ENCODE data around the gene UBE2G1.
A peak's percentile ranks its signal among the peaks of the same experiment; 100 is the strongest.

UBE2G1 gene

DNA sequence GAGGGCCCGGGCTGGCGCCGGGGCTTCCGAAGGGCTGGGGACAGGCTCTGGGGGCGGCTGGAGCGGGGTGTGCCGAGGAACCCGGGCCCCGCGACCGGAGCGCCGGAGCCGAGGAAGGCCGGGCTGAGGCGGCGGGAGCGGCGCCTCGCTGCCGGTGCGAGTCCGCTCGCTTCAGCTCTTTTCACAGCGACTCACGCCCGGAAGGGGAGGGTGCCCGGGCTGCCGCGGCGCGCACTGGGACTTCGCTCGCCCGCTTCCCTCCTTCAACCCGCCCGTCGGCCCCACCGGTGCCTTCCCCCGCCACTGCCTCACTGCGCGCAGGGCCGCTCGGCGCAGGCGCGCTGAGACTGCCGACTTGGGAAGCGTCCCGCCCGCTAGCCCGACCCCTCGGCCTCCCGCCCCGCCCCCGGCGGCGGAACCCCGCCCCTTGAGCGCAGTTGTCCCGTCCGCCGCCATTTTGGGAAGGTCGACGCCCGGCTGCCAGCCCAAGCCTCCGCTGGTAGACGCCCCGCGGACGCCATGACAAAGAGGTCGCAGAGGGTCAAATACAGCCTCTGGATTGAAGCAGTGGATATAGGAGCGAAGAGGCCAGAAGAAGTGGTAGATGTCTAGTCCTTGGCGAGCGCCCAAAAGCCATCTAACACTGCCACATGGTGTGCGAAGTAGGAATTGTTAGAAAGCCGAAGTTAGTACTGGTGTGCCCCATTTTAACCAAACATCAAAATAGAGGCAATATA lies at the start of gene UBE2G1:
Gene UBE2G1, minus strand, starts transcription at position 349 of the 737 bp plus-strand sequence. CDS start 359 bp downstream, outside the sequence.
- TF ChIP-seq, protein P1, sequence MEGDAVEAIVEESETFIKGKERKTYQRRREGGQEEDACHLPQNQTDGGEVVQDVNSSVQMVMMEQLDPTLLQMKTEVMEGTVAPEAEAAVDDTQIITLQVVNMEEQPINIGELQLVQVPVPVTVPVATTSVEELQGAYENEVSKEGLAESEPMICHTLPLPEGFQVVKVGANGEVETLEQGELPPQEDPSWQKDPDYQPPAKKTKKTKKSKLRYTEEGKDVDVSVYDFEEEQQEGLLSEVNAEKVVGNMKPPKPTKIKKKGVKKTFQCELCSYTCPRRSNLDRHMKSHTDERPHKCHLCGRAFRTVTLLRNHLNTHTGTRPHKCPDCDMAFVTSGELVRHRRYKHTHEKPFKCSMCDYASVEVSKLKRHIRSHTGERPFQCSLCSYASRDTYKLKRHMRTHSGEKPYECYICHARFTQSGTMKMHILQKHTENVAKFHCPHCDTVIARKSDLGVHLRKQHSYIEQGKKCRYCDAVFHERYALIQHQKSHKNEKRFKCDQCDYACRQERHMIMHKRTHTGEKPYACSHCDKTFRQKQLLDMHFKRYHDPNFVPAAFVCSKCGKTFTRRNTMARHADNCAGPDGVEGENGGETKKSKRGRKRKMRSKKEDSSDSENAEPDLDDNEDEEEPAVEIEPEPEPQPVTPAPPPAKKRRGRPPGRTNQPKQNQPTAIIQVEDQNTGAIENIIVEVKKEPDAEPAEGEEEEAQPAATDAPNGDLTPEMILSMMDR (IDR thresholded peaks at IDR 0.05; ENCODE audit: insufficient read depth, low read depth, low read length, missing control alignments) = peak; percentile 44
- DNase-seq (ENCODE audit: low read depth) = peak; percentile 97
- H3K4me3 ChIP-seq (ENCODE audit: low read length) = peak within 1 kb of the TSS; percentile 72

DNA sequence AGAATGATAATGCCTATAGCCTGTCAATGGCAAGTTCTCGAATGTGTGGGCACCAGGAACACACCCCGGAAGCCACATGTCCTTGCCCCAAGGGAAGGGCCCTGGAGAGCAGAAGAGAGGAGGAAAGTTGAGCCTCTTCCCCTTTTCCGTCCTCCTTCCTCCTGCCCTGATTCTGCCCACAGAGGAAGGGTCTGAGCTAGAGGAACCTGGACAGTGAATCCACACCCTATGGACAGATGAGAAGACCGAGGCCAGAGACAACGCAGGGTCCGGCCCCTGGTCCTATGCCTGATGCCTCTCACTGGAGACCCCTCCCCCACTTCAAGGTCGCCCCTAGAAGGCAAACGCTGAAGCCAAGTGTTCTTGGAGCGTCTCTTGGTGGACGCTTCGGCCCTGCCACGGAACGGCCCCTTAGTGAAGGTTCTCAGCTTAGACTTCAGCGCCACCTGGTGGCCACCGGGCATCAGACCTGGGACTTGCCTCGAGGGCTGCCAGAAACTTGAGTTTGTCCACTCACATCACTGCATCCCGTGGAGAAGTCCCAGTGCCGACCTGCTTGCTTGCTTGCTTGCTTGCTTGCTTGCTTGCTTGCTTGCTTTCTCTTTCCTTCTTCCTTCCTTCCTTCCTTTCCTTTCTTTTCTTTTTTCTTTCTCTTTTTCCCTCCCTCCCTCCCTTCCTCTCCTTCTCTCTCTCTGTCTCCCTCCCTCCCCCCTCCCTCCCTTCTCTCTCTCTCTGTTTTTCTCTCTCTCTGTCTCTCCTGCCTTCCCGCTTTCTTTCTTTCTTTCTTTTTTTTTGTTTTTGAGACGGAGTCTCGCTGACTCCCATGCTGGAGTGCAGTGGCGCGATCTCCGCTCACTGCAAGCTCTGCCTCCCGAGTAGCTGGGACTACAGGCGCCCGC lies 46.7 kb upstream of the UBE2G1 start:
- H3K4me3 ChIP-seq (ENCODE audit: low read length) = no peak overlapping the region
- DNase-seq (ENCODE audit: low read depth) = peak; percentile 86
- TF ChIP-seq, protein P1 (IDR thresholded peaks at IDR 0.05; ENCODE audit: insufficient read depth, low read depth, low read length, missing control alignments) = peak; percentile 83

DNA sequence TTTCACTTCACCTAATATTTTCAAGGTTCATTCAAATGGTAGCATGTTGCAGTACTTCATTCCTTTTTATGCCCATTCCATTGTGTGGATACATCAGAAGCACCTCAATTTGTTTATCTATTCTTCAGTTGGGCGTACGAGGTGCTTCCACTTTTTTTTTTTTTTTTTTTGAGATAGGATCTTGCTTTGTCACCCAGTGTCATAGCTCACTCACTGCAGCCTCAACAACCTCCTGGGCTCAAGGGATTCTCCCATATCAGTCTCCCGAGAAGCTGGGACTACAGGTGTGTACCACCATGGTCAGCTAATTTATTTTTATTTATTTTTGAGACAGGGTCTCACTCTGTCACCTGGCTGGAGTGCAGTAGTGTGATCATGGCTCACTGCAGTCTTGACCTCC lies 44.7 kb upstream of the UBE2G1 start:
- DNase-seq (ENCODE audit: low read depth) = no peak
- TF ChIP-seq, protein P1 (IDR thresholded peaks at IDR 0.05; ENCODE audit: insufficient read depth, low read depth, low read length, missing control alignments) = no peak

GRCh38 chr17:4409659-4410058 lies 43.2 kb upstream of the UBE2G1 start:
- TF ChIP-seq, protein P1 (IDR thresholded peaks at IDR 0.05; ENCODE audit: insufficient read depth, low read depth, low read length, missing control alignments) = no peak
- peak; percentile 90 for DNase-seq (ENCODE audit: low read depth)
- H3K4me3 ChIP-seq (ENCODE audit: low read length) = no peak overlapping the region

More for the DNA sequence above, 44.7 kb upstream of the UBE2G1 start:
- H3K4me3 ChIP-seq (ENCODE audit: low read length) = no peak overlapping the region

GRCh38 chr17:4407851-4408250 lies 41.4 kb upstream of the UBE2G1 start:
- no peak overlapping the region for H3K4me3 ChIP-seq (ENCODE audit: low read length)
- TF ChIP-seq, protein P1 (IDR thresholded peaks at IDR 0.05; ENCODE audit: insufficient read depth, low read depth, low read length, missing control alignments) = peak; percentile 34
- peak; percentile 85 for DNase-seq (ENCODE audit: low read depth)

DNA sequence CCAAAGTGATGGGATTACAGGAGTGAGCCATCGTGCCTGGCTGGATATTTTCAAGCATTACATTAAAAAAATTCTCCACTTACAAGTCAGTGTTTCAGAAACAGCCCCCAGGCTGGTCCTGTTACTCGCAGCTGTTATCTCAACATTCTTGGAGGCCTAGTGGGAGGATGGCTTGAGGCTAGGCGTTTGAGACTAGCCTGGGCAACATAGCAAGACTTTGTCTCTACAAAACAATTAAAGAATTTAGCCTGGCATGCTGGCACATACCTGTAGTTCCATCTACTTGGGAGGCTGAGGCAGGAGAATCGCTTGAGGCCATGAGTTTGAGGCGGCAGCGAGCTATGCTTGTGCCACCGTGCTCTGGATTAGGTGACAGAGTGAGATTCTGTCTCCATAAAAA lies 40.7 kb upstream of the UBE2G1 start:
- DNase-seq (ENCODE audit: low read depth) = peak; percentile 75
- TF ChIP-seq, protein P1 (IDR thresholded peaks at IDR 0.05; ENCODE audit: insufficient read depth, low read depth, low read length, missing control alignments) = no peak
- no peak overlapping the region for H3K4me3 ChIP-seq (ENCODE audit: low read length)

All from epithelial cell of esophagus (primary cell).